GM12878 (cell line): Measurements from ENCODE around the gene SLC34A1. TPM values are rescaled to one million over a fixed set of nuclear protein-coding genes. Genes with fewer than 3 reads are reported as not detected.

Experiments
- ATAC-seq: fragments of 200-7000 bp; cut with Tn5 transposase; 3 replicates; pipeline ENCODE4 v1.9.1; 2020; ENCODE audit warnings: mild to moderate bottlenecking, moderate library complexity
- Bru-seq: library from RNA; stranded (reverse); fragments of 400-500 nt; gene quantifications from one replicate; lab custom pipeline; 2021; lab: Mats Ljungman, UMichigan
- BruChase-seq, 2 experiments: library from RNA; stranded (reverse); fragments of 400-500 nt; gene quantifications; one replicate each; lab custom pipeline; 2021; lab: Mats Ljungman, UMichigan
- BruUV-seq: library from RNA; stranded (reverse); fragments of 400-500 nt; replicated peaks from 2 replicates; lab custom pipeline; 2021; lab: Mats Ljungman, UMichigan
- CTCF ChIA-PET: fragments of 300-600 bp; sonication (Branson Sonifier 250); formaldehyde crosslinking; extraction: SDS; loops from one replicate; lab custom pipeline; 2021; ENCODE audit warnings: inconsistent platforms; lab: Yijun Ruan, JAX
- POLR2A ChIA-PET: fragments of 350-600 bp; formaldehyde crosslinking; extraction: SDS; loops from one replicate; lab custom pipeline; 2021; ENCODE audit warnings: inconsistent platforms; lab: Charles Lee
- RAD21 ChIA-PET: fragments of 300-600 bp; sonication (Branson Sonifier 250); formaldehyde crosslinking; loops from one replicate; lab custom pipeline; 2023; ENCODE audit warnings: antibody characterized with exemption; ENCODE audit not compliant: unreplicated experiment; lab: Charles Lee
- SMC1A ChIA-PET: fragments of 300-600 bp; sonication (Branson Sonifier 250); formaldehyde crosslinking; loops from one replicate; lab custom pipeline; 2023; ENCODE audit not compliant: unreplicated experiment, uncharacterized antibody; lab: Charles Lee
- DNase-seq: peaks from one replicate; pipeline ENCODE4 v3.0.0-alpha.2; 2011; ENCODE audit warnings: low read depth, low spot score
- FAIRE-seq: peaks from 3 replicates; lab custom pipeline; 2011; peaks lifted over from hg19 to GRCh38; lab: Jason Lieb, UNC
- H2AFZ ChIP-seq: 2 replicates; pipeline ENCODE4 v1.6.0; 2011; ENCODE audit warnings: low read depth, low read length, control low read depth; ENCODE audit not compliant: control insufficient read depth
- H3K27ac ChIP-seq: 2 replicates; pipeline ENCODE4 v1.5.1; 2011; ENCODE audit warnings: control low read depth; ENCODE audit not compliant: control insufficient read depth, insufficient read depth
- H3K27me3 ChIP-seq, 2 experiments: replicated peaks in 1 of 2; 2 replicates each; pipeline versions ENCODE4 v1.6.0 to v1.6.1; 2011; ENCODE audit warnings: low read length in 1 of 2; ENCODE audit not compliant: control insufficient read depth in 2 of 2, insufficient read depth in 2 of 2
- H3K36me3 ChIP-seq, 2 experiments: 2 replicates each; pipeline ENCODE4 v1.5.1; 2011; ENCODE audit warnings: low read length in 1 of 2; ENCODE audit not compliant: control insufficient read depth in 2 of 2, insufficient read depth in 2 of 2
- H3K4me1 ChIP-seq: 2 replicates; pipeline ENCODE4 v1.6.1; 2011; ENCODE audit warnings: mild to moderate bottlenecking, low read length, moderate library complexity, mixed read lengths; ENCODE audit not compliant: control insufficient read depth, insufficient read depth
- H3K4me2 ChIP-seq: 2 replicates; pipeline ENCODE4 v1.6.0; 2011; ENCODE audit warnings: control low read depth; ENCODE audit not compliant: control insufficient read depth, insufficient read depth
- H3K4me3 ChIP-seq: fragments of 200-600 bp; sonication (generic); 2 replicates; pipeline ENCODE4 v1.5.1; 2016
- H3K79me2 ChIP-seq: 2 replicates; pipeline ENCODE4 v1.6.0; 2011; ENCODE audit warnings: low read length; ENCODE audit not compliant: control insufficient read depth, insufficient read depth
- H3K9ac ChIP-seq: 2 replicates; pipeline ENCODE4 v1.8.0; 2011; ENCODE audit warnings: low read length, control low read depth, mixed read lengths; ENCODE audit not compliant: control insufficient read depth, insufficient read depth
- H3K9me3 ChIP-seq: replicated peaks from 3 replicates; pipeline ENCODE4 v1.5.1; 2011; ENCODE audit warnings: mild to moderate bottlenecking, low read length; ENCODE audit not compliant: control insufficient read depth, insufficient read depth
- H4K20me1 ChIP-seq: 2 replicates; pipeline ENCODE4 v1.6.0; 2011; ENCODE audit not compliant: control insufficient read depth, insufficient read depth
- BRCA1 ChIP-seq: IDR thresholded peaks from 2 replicates; pipeline ENCODE4 v1.6.1; 2011; ENCODE audit warnings: low read depth, low read length, improper control_type of control experiment
- E2F8 ChIP-seq: fragments of 450-650 bp; IDR thresholded peaks from 2 replicates; pipeline ENCODE4 v1.6.1; 2018; ENCODE audit warnings: mild to moderate bottlenecking, low read depth, moderate library complexity; ENCODE audit not compliant: partially characterized antibody
- EGR1 ChIP-seq, 2 experiments: IDR thresholded peaks; 1 replicate in 1 of 2; 2 replicates in 1 of 2; pipeline ENCODE4 v1.6.1; 2011 to 2012; ENCODE audit warnings: low read depth in 2 of 2, low read length in 2 of 2, borderline replicate concordance in 1 of 2, mild to moderate bottlenecking in 1 of 2, moderate library complexity in 1 of 2
- FOS ChIP-seq: IDR thresholded peaks from 3 replicates; pipeline ENCODE4 v1.6.1; 2011; ENCODE audit warnings: borderline replicate concordance; ENCODE audit not compliant: insufficient read length; ENCODE audit errors: extremely low read depth
- KDM1A ChIP-seq: fragments of 200-600 bp; sonication (generic); IDR thresholded peaks from 2 replicates; pipeline ENCODE4 v1.6.1; 2016; ENCODE audit warnings: borderline replicate concordance
- PAX5 ChIP-seq: IDR thresholded peaks from 2 replicates; pipeline ENCODE4 v1.6.1; 2011; ENCODE audit warnings: low read depth, low read length, borderline replicate concordance
- PAX8 ChIP-seq: fragments of 450-650 bp; IDR thresholded peaks from 2 replicates; pipeline ENCODE4 v1.6.1; 2017; ENCODE audit warnings: mild to moderate bottlenecking, moderate library complexity
- PRDM15 ChIP-seq: fragments of 450-650 bp; formaldehyde crosslinking; IDR thresholded peaks from 2 replicates; pipeline ENCODE4 v1.4.0; 2020; ENCODE audit warnings: mild to moderate bottlenecking, moderate library complexity
- RAD51 ChIP-seq: fragments of 450-650 bp; IDR thresholded peaks from 2 replicates; pipeline ENCODE4 v1.6.1; 2016; ENCODE audit warnings: moderate library complexity, mild to moderate bottlenecking, inconsistent platforms
- STAT3 ChIP-seq: IDR thresholded peaks from 2 replicates; pipeline ENCODE4 v1.6.1; 2011; ENCODE audit warnings: low read depth, low read length, improper control_type of control experiment
- ZNF622 ChIP-seq: fragments of 450-650 bp; IDR thresholded peaks from 2 replicates; pipeline ENCODE4 v1.6.1; 2017; ENCODE audit warnings: mild to moderate bottlenecking, inconsistent platforms
- ZSCAN29 ChIP-seq: fragments of 450-650 bp; IDR thresholded peaks from 2 replicates; pipeline ENCODE4 v1.6.1; 2017; ENCODE audit warnings: mild to moderate bottlenecking, moderate library complexity
- WGBS: methylation state at CpG from one replicate; pipeline ENCODE4 v1.1.6; 2016; ENCODE audit warnings: low lambda C conversion rate; ENCODE audit not compliant: insufficient replicate concordance, insufficient coverage; ENCODE audit errors: missing lambda C conversion rate; 5-methylcytosine and 5-hydroxymethylcytosine counted together
- in situ Hi-C: fragments of 300-500 bp; cut with MboI; formaldehyde crosslinking; loops from 9 replicates; pipeline ENCODE4 v1.14.3; 2018; ENCODE audit warnings: mixed read lengths
- intact Hi-C: fragments of 100-400 bp; cut with micrococcal nuclease; formaldehyde crosslinking; loops from one replicate; pipeline ENCODE4 v1.14.2; 2022; ENCODE audit not compliant: unreplicated experiment
- long read RNA-seq, 2 experiments: library from polyadenylated mRNA; unstranded; transcript quantifications; one replicate each; pipeline ENCODE4 v2.0.0, GENCODE V29; 2019 to 2020
- polyA minus RNA-seq, 3 experiments: library from RNA; depleted of rRNA, polyadenylated mRNA; stranded (reverse); fragments of >200 nt; gene quantifications; 2 replicates each; pipeline ENCODE4 v1.2.3, GENCODE V29; 2011
- polyA plus RNA-seq, 11 experiments: library from polyadenylated mRNA; depleted of rRNA in 4 of 11; unstranded in 6 of 11; stranded (reverse) in 5 of 11; fragments of >200 nt; fragmentation: Nextera tagmentation in 4 of 11; fragmentation: Illumina TruSeq in 1 of 11; extraction: Ambion mirVana in 4 of 11; extraction: Trizol in 1 of 11; gene quantifications; 1 replicate in 1 of 11; 2 replicates in 10 of 11; pipeline versions ENCODE4 v1.2.1 to v1.2.3, GENCODE V29; 2011 to 2016; ENCODE audit warnings: inconsistent platforms in 2 of 11, missing spikeins in 2 of 11, low read depth in 1 of 11
- total RNA-seq, 4 experiments: library from RNA; depleted of rRNA in 3 of 4; stranded (reverse); fragments of >200 nt in 3 of 4; fragmentation: Illumina TruSeq in 1 of 4; extraction: Trizol in 1 of 4; gene quantifications; 2 replicates each; pipeline versions ENCODE4 v1.2.1 to v1.2.3, GENCODE V29; 2013 to 2021
- TF ChIP-seq, protein P1 (sequence below): IDR thresholded peaks from 2 replicates; pipeline ENCODE4 v1.6.1; 2011; ENCODE audit warnings: low read depth, mild to moderate bottlenecking, low read length, moderate library complexity, borderline replicate concordance; ENCODE audit errors: extremely low read depth

SLC34A1 gene
- 1.7 and 2.1 TPM in 2 replicates for total RNA-seq (2013; cell fraction: nucleolus; rRNA removed)
- 0.05 and 0.11 TPM in 2 replicates for total RNA-seq (2014; rRNA removed)
- total RNA-seq (2014; rRNA removed; fragmentation: Illumina TruSeq; extraction: Trizol): 0.04 and 0.09 TPM in 2 replicates
- total RNA-seq (2021): 0.05 and 0.10 TPM in 2 replicates
- polyA plus RNA-seq (2011; ENCODE audit: low read depth): not detected
- polyA plus RNA-seq (2011; rRNA removed): 0.14 TPM in 2 replicates
- 0.13 and 0.22 TPM in 2 replicates for polyA plus RNA-seq (2011; cell fraction: cytosol; rRNA removed)
- 0.85 and 0.91 TPM in 2 replicates for polyA plus RNA-seq (2011; cell fraction: nucleus; rRNA removed)
- 0.08 and 0.14 TPM in 2 replicates for polyA plus RNA-seq (2012)
- polyA plus RNA-seq (2014; fragmentation: Illumina TruSeq; extraction: Trizol): 0.03 TPM in 1 of 2 replicates, not detected in the other
- polyA plus RNA-seq (2014; fragmentation: Nextera tagmentation; extraction: Ambion mirVana): not detected
- 0.05 and 0.09 TPM in 2 replicates for polyA plus RNA-seq (2014; rRNA removed)
- polyA plus RNA-seq (2016; fragmentation: Nextera tagmentation; extraction: Ambion mirVana): under 1 TPM; 0.07 to 0.09 TPM
- 0.37 and 0.77 TPM in 2 replicates for polyA minus RNA-seq (2011; rRNA and poly(A)+ RNA removed)
- not detected in 2 replicates for polyA minus RNA-seq (2011; cell fraction: cytosol; rRNA and poly(A)+ RNA removed)
- 0.60 and 0.96 TPM in 2 replicates for polyA minus RNA-seq (2011; cell fraction: nucleus; rRNA and poly(A)+ RNA removed)
- Bru-seq, nascent RNA: percentile 29 among the genes with signal in this experiment
- percentile 21 among the genes with signal in this experiment for BruChase-seq, experiment 1, labeled RNA remaining after a 6-hour chase
- BruChase-seq, experiment 2, labeled RNA remaining after a 2-hour chase: percentile 10 among the genes with signal in this experiment
- long read RNA-seq, experiment 1: 0 reads
- long read RNA-seq, experiment 2: 0 reads

- ChIA-PET SMC1A (interaction anchor here (1.3 kb wide), 1 partner anchor 13 kb away, joined by 4 read pairs; no protein-coding TSS in a partner anchor), CTCF (interaction anchor here (0.6 to 2.5 kb wide), 6 partner anchors 9 to 848 kb away, joined by 3 to 22 read pairs (median 4); no protein-coding TSS in a partner anchor)
- 23% methylated on average over 4 of the region's 4 CpGs for WGBS
Observed at GRCh38 chr5:177384134-177384533, at the start of gene SLC34A1. TSS of gene SLC34A1 (plus strand) at chr5:177384434. CDS start at chr5:177385742, 1,308 bp downstream.

More at GRCh38 chr5:177384134-177384533, at the start of gene SLC34A1:
- ChIA-PET RAD21 (interaction anchor here (0.6 to 0.8 kb wide), 2 partner anchors 68 to 266 kb away, joined by 3 read pairs; no protein-coding TSS in a partner anchor), POLR2A (interaction anchor here (0.8 kb wide), 1 partner anchor 28 kb away, joined by 3 read pairs; no protein-coding TSS in a partner anchor)
- H3K36me3 ChIP-seq: no peaks in the 10 kb centered on the region
- ATAC-seq: no peak
- peaks cover 17% of the 10 kb centered on the region for H3K4me1 ChIP-seq
- H3K27ac ChIP-seq: no peak within 1 kb of the TSS
- intact Hi-C loops (no loop called here), in situ Hi-C loops (loop anchor here (25.0 kb wide), 1 partner anchor 1347 kb away; no protein-coding TSS in a partner anchor)
- BruUV-seq: no TSS peak
- H3K9me3 ChIP-seq: no peaks in the 10 kb centered on the region
- H3K4me3 ChIP-seq: no peak within 1 kb of the TSS
- no peak within 1 kb of the TSS for H3K9ac ChIP-seq
- no peak within 1 kb of the TSS for H2AFZ ChIP-seq
- DNase-seq: no peak
- H4K20me1 ChIP-seq: no peaks in the 10 kb centered on the region
- H3K27me3 ChIP-seq: no peaks in the 10 kb centered on the region
- no peaks in the 10 kb centered on the region for H3K79me2 ChIP-seq
- no peak for FAIRE-seq
- H3K4me2 ChIP-seq: no peak within 1 kb of the TSS
- TF ChIP-seq PRDM15 (no peak), FOS (no peak), PAX8 (no peak), BRCA1 (no peak), KDM1A (no peak), E2F8 (no peak), ZSCAN29 (no peak), PAX5 (no peak), RAD51 (no peak), EGR1 (IDR thresholded peaks at IDR 0.05; ENCODE audit: borderline replicate concordance in 1 of 2, low read depth in 2 of 2, low read length in 2 of 2) (no peak), ZNF622 (no peak), STAT3 (no peak)
- TF ChIP-seq, protein P1, sequence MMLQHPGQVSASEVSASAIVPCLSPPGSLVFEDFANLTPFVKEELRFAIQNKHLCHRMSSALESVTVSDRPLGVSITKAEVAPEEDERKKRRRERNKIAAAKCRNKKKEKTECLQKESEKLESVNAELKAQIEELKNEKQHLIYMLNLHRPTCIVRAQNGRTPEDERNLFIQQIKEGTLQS: no peak
